Esophagus (tissue), 2 donors: ENCODE data around the gene RAB13. TPM values are rescaled to one million over a fixed set of nuclear protein-coding genes. Genes with fewer than 3 reads are reported as not detected.

Experiments used
- polyA plus RNA-seq, 2 donors: library from polyadenylated mRNA; stranded (reverse); fragments of 200-250 nt; gene quantifications; one replicate each; pipeline ENCODE4 v1.2.3, GENCODE V29; 2013
- donor health status: healthy with polysubstance abuse.
- donor health status: Bipolar disorder and iron deficiency.

Gene RAB13
- polyA plus RNA-seq, 2 donors: 83.2 to 89.5 TPM

Other genes starting within 250 kb of the RAB13 start
- 10 to 100 TPM; 18.6 to 30.9 TPM for gene SLC27A3, start 210.9 kb downstream of the RAB13 start, polyA plus RNA-seq
- gene GATAD2B, start 63.4 kb downstream of the RAB13 start, polyA plus RNA-seq: 1 to 10 TPM; 3.2 to 4.4 TPM
- gene DENND4B, start 39.6 kb downstream of the RAB13 start, polyA plus RNA-seq: 10 to 100 TPM; 14.7 to 31.6 TPM
- 10 to 100 TPM; 17.0 to 36.8 TPM for gene CRTC2, start 27.7 kb downstream of the RAB13 start, polyA plus RNA-seq
- gene SLC39A1, start 22.8 kb downstream of the RAB13 start, polyA plus RNA-seq: 10 to 100 TPM; 29.0 to 51.2 TPM
- gene CREB3L4, start 18.4 kb downstream of the RAB13 start, polyA plus RNA-seq: 10 to 100 TPM in 1 of 2 donors, 1 to 10 TPM in 1; 9.4 to 10.0 TPM
- 100 to 1,000 TPM in 1 of 2 donors, 10 to 100 TPM in 1; 79.1 to 134 TPM for gene JTB, start 8.7 kb downstream of the RAB13 start, polyA plus RNA-seq
- gene RPS27, start 4.4 kb upstream of the RAB13 start, polyA plus RNA-seq: 1,000 to 10,000 TPM; 5,298 to 9,661 TPM
- gene NUP210L, start 168.7 kb upstream of the RAB13 start, polyA plus RNA-seq: under 1 TPM in 1 of 2 donors, not detected in 1; 0.02 TPM
- 100 to 1,000 TPM in 1 of 2 donors, 10 to 100 TPM in 1; 88.1 to 178 TPM for gene TPM3, start 205.8 kb upstream of the RAB13 start, polyA plus RNA-seq
- not detected for gene CFAP141, start 220.0 kb upstream of the RAB13 start, polyA plus RNA-seq
- gene UBAP2L, start 234.6 kb upstream of the RAB13 start, polyA plus RNA-seq: 10 to 100 TPM; 50.9 to 52.7 TPM